Neuronal stem cell (in vitro differentiated cells): ENCODE data around the gene PPIE.
"Not testable (repeated sequence)": the region's sequence is repeated elsewhere in the genome, so short reads cannot be mapped to it uniquely, and the experiment has no call there.

Experiments
- DNase-seq: peaks from one replicate; pipeline ENCODE4 v3.0.0-alpha.2; 2013; ENCODE audit warnings: low spot score
- H2AFZ ChIP-seq: one replicate; pipeline ENCODE4 v1.6.1; 2013; ENCODE audit warnings: mild to moderate bottlenecking, low read length, inconsistent platforms
- H2AK5ac ChIP-seq: 2 replicates; pipeline ENCODE4 v1.6.1; 2013; ENCODE audit warnings: low read depth, mild to moderate bottlenecking, inconsistent platforms, low read length, moderate library complexity, mixed read lengths
- H2BK120ac ChIP-seq: 2 replicates; pipeline ENCODE4 v1.6.1; 2013; ENCODE audit warnings: low read depth, mild to moderate bottlenecking, inconsistent platforms, low read length, moderate library complexity, mixed read lengths
- H2BK12ac ChIP-seq: one replicate; pipeline ENCODE4 v1.6.1; 2013; ENCODE audit warnings: low read length, inconsistent platforms
- H2BK15ac ChIP-seq: 2 replicates; pipeline ENCODE4 v1.6.1; 2013; ENCODE audit warnings: mild to moderate bottlenecking, low read length, inconsistent platforms, mixed read lengths
- H2BK5ac ChIP-seq: one replicate; pipeline ENCODE4 v1.6.1; 2013; ENCODE audit warnings: inconsistent platforms, mild to moderate bottlenecking, low read length, moderate library complexity
- H3K14ac ChIP-seq: one replicate; pipeline ENCODE4 v1.6.1; 2013; ENCODE audit warnings: low read length, inconsistent platforms
- H3K18ac ChIP-seq: 2 replicates; pipeline ENCODE4 v1.6.1; 2013; ENCODE audit warnings: low read length, inconsistent platforms
- H3K23ac ChIP-seq: 2 replicates; pipeline ENCODE4 v1.6.1; 2013; ENCODE audit warnings: low read depth, mild to moderate bottlenecking, mixed read lengths, low read length, inconsistent platforms; ENCODE audit not compliant: poor library complexity
- H3K27ac ChIP-seq: replicated peaks from 3 replicates; pipeline ENCODE4 v1.5.1; 2013; ENCODE audit warnings: low read length, inconsistent platforms
- H3K27me3 ChIP-seq, 3 experiments: 2 replicates each; pipeline ENCODE4 v1.6.1; 2013; ENCODE audit warnings: low read length in 3 of 3, mild to moderate bottlenecking in 2 of 3, inconsistent platforms in 1 of 3, low read depth in 1 of 3, mixed read lengths in 1 of 3, moderate library complexity in 1 of 3; ENCODE audit not compliant: control insufficient read depth in 3 of 3, insufficient read depth in 3 of 3
- H3K36me3 ChIP-seq, 2 donors: replicated peaks in 1 of 2; 2 replicates each; pipeline ENCODE4 v1.6.1; 2013; ENCODE audit warnings: low read length in 2 of 2; ENCODE audit not compliant: control insufficient read depth in 2 of 2, insufficient read depth in 2 of 2
- H3K4ac ChIP-seq: 2 replicates; pipeline ENCODE4 v1.6.1; 2013; ENCODE audit warnings: inconsistent platforms, mild to moderate bottlenecking, low read length, moderate library complexity
- H3K4me1 ChIP-seq, 2 donors: 1 replicate in 1 of 2; 2 replicates in 1 of 2; pipeline ENCODE4 v1.6.1; 2013; ENCODE audit warnings: low read length in 2 of 2, low read depth in 1 of 2; ENCODE audit not compliant: control insufficient read depth in 2 of 2, insufficient read depth in 1 of 2
- H3K4me2 ChIP-seq: one replicate; pipeline ENCODE4 v1.6.1; 2013; ENCODE audit warnings: mild to moderate bottlenecking, low read length, inconsistent platforms; ENCODE audit not compliant: insufficient read depth, poor library complexity, severe bottlenecking
- H3K4me3 ChIP-seq, 2 donors: 2 replicates each; pipeline ENCODE4 v1.5.1; 2013; ENCODE audit warnings: low read length in 2 of 2, mild to moderate bottlenecking in 2 of 2, inconsistent platforms in 1 of 2, moderate library complexity in 1 of 2
- H3K79me1 ChIP-seq: one replicate; pipeline ENCODE4 v1.6.1; 2013; ENCODE audit warnings: low read depth, mild to moderate bottlenecking, inconsistent platforms, low read length, moderate library complexity
- H3K9ac ChIP-seq: one replicate; pipeline ENCODE4 v1.6.1; 2013; ENCODE audit warnings: mild to moderate bottlenecking, low read depth, low read length, inconsistent platforms; ENCODE audit not compliant: poor library complexity
- H3K9me3 ChIP-seq, 2 donors: replicated peaks in 1 of 2; 2 replicates each; pipeline versions ENCODE3 to v1.6.1; 2013; ENCODE audit warnings: low read length in 2 of 2, mild to moderate bottlenecking in 2 of 2, inconsistent platforms in 1 of 2, low read depth in 1 of 2, mixed read lengths in 1 of 2, moderate library complexity in 1 of 2; ENCODE audit not compliant: control insufficient read depth in 2 of 2, insufficient read depth in 1 of 2
- H4K8ac ChIP-seq: one replicate; pipeline ENCODE4 v1.6.1; 2013; ENCODE audit warnings: low read depth, mild to moderate bottlenecking, inconsistent platforms, low read length, moderate library complexity
- H4K91ac ChIP-seq: one replicate; pipeline ENCODE4 v1.6.1; 2013; ENCODE audit warnings: low read length, low read depth, mild to moderate bottlenecking, inconsistent platforms; ENCODE audit not compliant: poor library complexity
- WGBS, 2 donors: extraction: QIAGEN DNeasy Blood & Tissue Kit; methylation state at CpG; one replicate each; pipeline ENCODE4 v1.1.7; 2013; ENCODE audit warnings: missing lambda C conversion rate in 2 of 2, mixed read lengths in 1 of 2; ENCODE audit not compliant: insufficient read length in 2 of 2, insufficient replicate concordance in 1 of 2; ENCODE audit errors: extremely low coverage in 2 of 2; 5-methylcytosine and 5-hydroxymethylcytosine counted together

PPIE gene

DNA sequence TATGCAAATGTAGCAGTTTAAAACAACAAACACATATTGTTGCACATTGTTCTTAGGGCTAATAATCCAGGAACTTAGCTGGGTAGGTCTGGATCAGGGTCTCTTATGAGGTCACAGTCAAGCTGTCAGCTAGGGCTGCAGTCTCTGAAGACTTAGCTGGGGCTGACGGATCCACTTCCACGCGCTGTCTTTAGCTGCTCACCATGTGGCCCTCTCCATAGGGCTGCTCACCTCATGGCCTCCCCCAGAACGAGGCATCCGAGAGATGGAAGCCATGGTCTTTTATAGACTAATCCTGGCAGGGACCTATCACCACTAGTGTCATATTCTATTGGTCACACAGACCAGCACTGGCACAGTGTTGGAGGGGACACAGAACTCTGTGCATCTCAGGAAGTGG, 41.1 kb downstream of the PPIE start:
- no peak overlapping the region for H3K4ac ChIP-seq
- H4K8ac ChIP-seq = no peak overlapping the region
- H3K23ac ChIP-seq = no peak overlapping the region
- no peak overlapping the region for H3K18ac ChIP-seq
- H3K4me2 ChIP-seq = no peak overlapping the region
- no peak overlapping the region for H4K91ac ChIP-seq
- no peak overlapping the region for H2AK5ac ChIP-seq
- no peak overlapping the region for H3K4me3 ChIP-seq
- DNase-seq = no peak
- H2AFZ ChIP-seq = no peak overlapping the region
- H3K36me3 ChIP-seq = no peaks in the 10 kb centered on the region
- no peaks in the 10 kb centered on the region for H3K79me1 ChIP-seq
- WGBS, 2 donors = no CpG with 5 or more reads among the region's 5 CpGs
- H2BK5ac ChIP-seq = no peak overlapping the region
- no peak overlapping the region for H3K27ac ChIP-seq
- no peak overlapping the region for H2BK12ac ChIP-seq
- H3K27me3 ChIP-seq = peaks cover 0 to 35% (median 0%) of the 10 kb centered on the region in 3 experiments
- H2BK15ac ChIP-seq = no peak overlapping the region
- H3K4me1 ChIP-seq = no peaks in the 10 kb centered on the region
- no peak overlapping the region for H3K9ac ChIP-seq
- no peak overlapping the region for H2BK120ac ChIP-seq
- H3K9me3 ChIP-seq = no peaks in the 10 kb centered on the region
- H3K14ac ChIP-seq = no peak overlapping the region

DNA sequence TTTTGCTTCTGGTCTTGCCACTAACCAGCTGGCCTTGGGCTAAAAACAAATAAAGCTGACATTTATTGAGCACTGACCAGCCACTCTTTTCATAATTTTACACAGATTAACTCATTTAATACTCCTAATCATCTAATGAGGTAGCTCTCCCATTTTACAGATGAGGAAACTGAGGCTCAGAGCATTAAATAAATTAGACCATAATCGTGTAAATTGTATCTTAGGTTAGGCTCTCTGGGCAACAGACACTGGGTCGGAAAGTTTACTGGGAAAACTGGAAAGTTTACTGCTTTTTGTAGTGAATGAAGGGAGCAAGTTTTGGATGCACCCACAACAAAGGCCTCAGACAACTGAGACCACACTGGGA, 42.6 kb downstream of the PPIE start:
- no peak overlapping the region for H2BK5ac ChIP-seq
- H3K14ac ChIP-seq = no peak overlapping the region
- no peak overlapping the region for H3K18ac ChIP-seq
- H2BK12ac ChIP-seq = no peak overlapping the region
- H3K4me1 ChIP-seq = peaks cover 0 to 7% of the 10 kb centered on the region in 2 donors
- H2BK15ac ChIP-seq = no peak overlapping the region
- H3K4ac ChIP-seq = no peak overlapping the region
- peaks cover 0 to 46% (median 0%) of the 10 kb centered on the region in 3 experiments for H3K27me3 ChIP-seq
- no peaks in the 10 kb centered on the region for H3K79me1 ChIP-seq
- H3K9ac ChIP-seq = no peak overlapping the region
- H2BK120ac ChIP-seq = no peak overlapping the region
- H3K4me2 ChIP-seq = no peak overlapping the region
- H3K27ac ChIP-seq = no peak overlapping the region
- no peak overlapping the region for H3K23ac ChIP-seq
- no peak overlapping the region for H4K91ac ChIP-seq
- no peak overlapping the region for H3K4me3 ChIP-seq
- no peaks in the 10 kb centered on the region for H3K9me3 ChIP-seq
- no peaks in the 10 kb centered on the region for H3K36me3 ChIP-seq
- no CpG with 5 or more reads among the region's 2 CpGs for WGBS, 2 donors
- DNase-seq = no peak
- no peak overlapping the region for H4K8ac ChIP-seq
- no peak overlapping the region for H2AFZ ChIP-seq
- H2AK5ac ChIP-seq = no peak overlapping the region

DNA sequence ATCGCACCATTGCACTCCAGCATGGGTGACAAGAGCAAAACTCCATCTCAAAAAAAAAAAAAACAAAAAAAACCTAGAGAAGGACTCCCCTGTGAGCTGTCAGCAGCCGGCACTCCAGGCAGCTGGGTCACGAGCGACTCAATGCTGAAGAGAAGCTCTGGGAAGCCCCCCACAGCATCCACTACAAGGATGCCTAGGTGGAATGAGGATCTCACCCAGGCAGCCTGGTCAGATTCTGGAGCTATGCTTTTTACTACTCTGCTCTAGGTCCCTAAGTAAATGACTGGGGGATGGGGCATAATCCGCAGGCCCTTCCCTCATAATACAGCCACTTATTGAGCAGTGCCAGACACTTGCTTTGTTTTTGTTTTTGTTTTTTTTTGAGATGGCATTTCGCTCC, 43.4 kb downstream of the PPIE start:
- no peak overlapping the region for H3K23ac ChIP-seq
- no peaks in the 10 kb centered on the region for H3K9me3 ChIP-seq
- no peak overlapping the region for H4K8ac ChIP-seq
- no peak overlapping the region for H2AFZ ChIP-seq
- H2BK5ac ChIP-seq = no peak overlapping the region
- no peak overlapping the region for H2BK12ac ChIP-seq
- DNase-seq = no peak
- H3K36me3 ChIP-seq = no peaks in the 10 kb centered on the region
- no peak overlapping the region for H3K9ac ChIP-seq
- H3K4me2 ChIP-seq = no peak overlapping the region
- no peak overlapping the region for H4K91ac ChIP-seq
- H2AK5ac ChIP-seq = no peak overlapping the region
- no peak overlapping the region for H2BK120ac ChIP-seq
- no peak overlapping the region for H2BK15ac ChIP-seq
- WGBS, 2 donors = no CpG with 5 or more reads among the region's 6 CpGs
- no peak overlapping the region for H3K4ac ChIP-seq
- no peak overlapping the region for H3K4me3 ChIP-seq
- peaks cover 0 to 47% (median 4%) of the 10 kb centered on the region in 3 experiments for H3K27me3 ChIP-seq
- no peak overlapping the region for H3K27ac ChIP-seq
- peaks cover 0 to 7% of the 10 kb centered on the region in 2 donors for H3K4me1 ChIP-seq
- no peaks in the 10 kb centered on the region for H3K79me1 ChIP-seq
- H3K18ac ChIP-seq = no peak overlapping the region
- no peak overlapping the region for H3K14ac ChIP-seq

DNA sequence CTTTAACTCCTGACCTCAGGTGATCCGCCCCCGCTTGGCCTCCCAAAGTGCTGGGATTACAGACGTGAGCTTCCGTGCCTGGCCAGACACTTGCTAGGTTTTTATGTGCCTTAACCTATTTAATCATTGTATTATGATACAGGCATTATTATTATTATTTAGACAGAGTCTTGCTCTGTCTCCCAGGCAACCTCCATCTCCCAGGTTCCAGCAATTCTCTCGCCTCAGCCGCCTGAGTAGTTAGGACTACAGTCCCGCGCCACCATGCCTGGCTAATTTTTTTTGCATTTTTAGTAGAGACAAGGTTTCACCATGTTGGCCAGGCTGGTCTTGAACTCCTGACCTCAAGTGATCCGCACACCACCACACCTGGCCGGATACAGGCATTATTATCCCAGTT, 44.0 kb downstream of the PPIE start:
- WGBS, 2 donors = no CpG with 5 or more reads among the region's 10 CpGs

More for the DNA sequence above, 44.0 kb downstream of the PPIE start:
- not testable (repeated sequence) for H4K8ac ChIP-seq, H2AFZ ChIP-seq, DNase-seq, H2BK5ac ChIP-seq, H3K4me1 ChIP-seq, H3K4me3 ChIP-seq, H3K23ac ChIP-seq, H2BK15ac ChIP-seq, H3K4me2 ChIP-seq, H3K14ac ChIP-seq, H3K18ac ChIP-seq, H2BK12ac ChIP-seq, H3K36me3 ChIP-seq, H3K9me3 ChIP-seq, H3K4ac ChIP-seq, H2BK120ac ChIP-seq, H3K79me1 ChIP-seq, H3K9ac ChIP-seq, H3K27ac ChIP-seq, H4K91ac ChIP-seq, H2AK5ac ChIP-seq
- H3K27me3 ChIP-seq = peaks cover 5 to 47% (median 10%) of the 10 kb centered on the region in 3 experiments
